ENCODE measurements around the gene CCNG2.

- no peak for TF ChIP-seq POLR2AphosphoS5 (IDR thresholded peaks at IDR 0.05; ENCODE audit: low read depth, low read length)
- TF ChIP-seq SMC3 (IDR thresholded peaks at IDR 0.05; ENCODE audit: low read length) = no peak
- TF ChIP-seq CTCF (CRISPR knock-in tag; IDR thresholded peaks at IDR 0.05) = no peak
- no peak for TF ChIP-seq ZIK1 (CRISPR knock-in tag; IDR thresholded peaks at IDR 0.05; ENCODE audit: borderline replicate concordance, low read depth)
- no peak for TF ChIP-seq GTF2F1 (IDR thresholded peaks at IDR 0.05; ENCODE audit: low read length)
- no peak for TF ChIP-seq ZBTB20 (CRISPR knock-in tag; IDR thresholded peaks at IDR 0.05; ENCODE audit: borderline replicate concordance, low read depth)
- TF ChIP-seq CEBPG (CRISPR knock-in tag; IDR thresholded peaks at IDR 0.05) = no peak
- no peak for TF ChIP-seq E2F5 (CRISPR knock-in tag; conservative IDR thresholded peaks at IDR 0.05)
Measured at GRCh38 chr4:77122656-77123055, 34.4 kb upstream of the CCNG2 start.

Measured in HepG2 (cell line).